ENCODE results near the gene FBLN2.

DNA sequence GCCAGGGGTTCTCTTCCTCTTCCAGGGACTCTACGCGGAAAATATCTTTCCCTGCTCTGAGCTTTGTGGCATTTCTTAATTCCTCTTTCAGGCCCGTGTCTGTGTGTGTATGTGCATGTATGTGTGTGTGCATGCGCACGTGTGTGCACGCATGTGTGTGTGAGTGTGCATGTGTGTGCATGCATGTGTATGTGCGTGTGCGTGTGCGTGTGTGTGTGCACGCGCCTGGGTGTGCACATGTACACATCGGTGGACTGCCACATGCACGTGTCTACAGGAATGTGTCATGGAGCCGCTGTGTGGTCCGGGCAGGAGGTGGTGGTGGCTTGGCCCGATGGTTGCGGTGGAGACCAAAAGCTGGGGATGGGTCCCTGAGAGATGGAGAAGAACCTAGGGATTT is 133.0 kb downstream of the FBLN2 start:
- no peak for TF ChIP-seq HDAC6 (IDR thresholded peaks at IDR 0.05; ENCODE audit: unreplicated experiment)
- no peak for TF ChIP-seq EGR1 (IDR thresholded peaks at IDR 0.05; ENCODE audit: borderline replicate concordance in 1 of 2, low read depth in 2 of 2, low read length in 2 of 2)
- TF ChIP-seq STAT1 (conservative IDR thresholded peaks at IDR 0.05): no peak
- no peak for TF ChIP-seq LARP7 (IDR thresholded peaks at IDR 0.05)
- TF ChIP-seq, protein P1, sequence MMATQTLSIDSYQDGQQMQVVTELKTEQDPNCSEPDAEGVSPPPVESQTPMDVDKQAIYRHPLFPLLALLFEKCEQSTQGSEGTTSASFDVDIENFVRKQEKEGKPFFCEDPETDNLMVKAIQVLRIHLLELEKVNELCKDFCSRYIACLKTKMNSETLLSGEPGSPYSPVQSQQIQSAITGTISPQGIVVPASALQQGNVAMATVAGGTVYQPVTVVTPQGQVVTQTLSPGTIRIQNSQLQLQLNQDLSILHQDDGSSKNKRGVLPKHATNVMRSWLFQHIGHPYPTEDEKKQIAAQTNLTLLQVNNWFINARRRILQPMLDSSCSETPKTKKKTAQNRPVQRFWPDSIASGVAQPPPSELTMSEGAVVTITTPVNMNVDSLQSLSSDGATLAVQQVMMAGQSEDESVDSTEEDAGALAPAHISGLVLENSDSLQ (IDR thresholded peaks at IDR 0.05): no peak
- TF ChIP-seq, protein P2, sequence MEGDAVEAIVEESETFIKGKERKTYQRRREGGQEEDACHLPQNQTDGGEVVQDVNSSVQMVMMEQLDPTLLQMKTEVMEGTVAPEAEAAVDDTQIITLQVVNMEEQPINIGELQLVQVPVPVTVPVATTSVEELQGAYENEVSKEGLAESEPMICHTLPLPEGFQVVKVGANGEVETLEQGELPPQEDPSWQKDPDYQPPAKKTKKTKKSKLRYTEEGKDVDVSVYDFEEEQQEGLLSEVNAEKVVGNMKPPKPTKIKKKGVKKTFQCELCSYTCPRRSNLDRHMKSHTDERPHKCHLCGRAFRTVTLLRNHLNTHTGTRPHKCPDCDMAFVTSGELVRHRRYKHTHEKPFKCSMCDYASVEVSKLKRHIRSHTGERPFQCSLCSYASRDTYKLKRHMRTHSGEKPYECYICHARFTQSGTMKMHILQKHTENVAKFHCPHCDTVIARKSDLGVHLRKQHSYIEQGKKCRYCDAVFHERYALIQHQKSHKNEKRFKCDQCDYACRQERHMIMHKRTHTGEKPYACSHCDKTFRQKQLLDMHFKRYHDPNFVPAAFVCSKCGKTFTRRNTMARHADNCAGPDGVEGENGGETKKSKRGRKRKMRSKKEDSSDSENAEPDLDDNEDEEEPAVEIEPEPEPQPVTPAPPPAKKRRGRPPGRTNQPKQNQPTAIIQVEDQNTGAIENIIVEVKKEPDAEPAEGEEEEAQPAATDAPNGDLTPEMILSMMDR (IDR thresholded peaks at IDR 0.05 in 2 of 3, conservative IDR thresholded peaks at IDR 0.05 in 1 of 3; ENCODE audit: control insufficient read depth in 2 of 3, extremely low read depth in 1 of 3, insufficient read depth in 1 of 3, low read depth in 3 of 3, low read length in 3 of 3): no peak
- TF ChIP-seq TBL1XR1 (IDR thresholded peaks at IDR 0.05; ENCODE audit: low read depth, low read length): no peak
- TF ChIP-seq EED (IDR thresholded peaks at IDR 0.05; ENCODE audit: low read depth): no peak

All from GM12878 (cell line).